Adipocyte (in vitro differentiated cells): ENCODE results near the gene CHST12.

Source experiments
- DNase-seq: peaks from one replicate; pipeline ENCODE4 v3.0.0-alpha.2; 2015; ENCODE audit warnings: low read depth
- H3K27me3 ChIP-seq: replicated peaks from 2 replicates; pipeline ENCODE4 v1.7.0; 2013; ENCODE audit warnings: mild to moderate bottlenecking, low read length, moderate library complexity; ENCODE audit not compliant: control insufficient read depth, insufficient read depth
- H3K36me3 ChIP-seq: 2 replicates; pipeline ENCODE4 v1.7.0; 2013; ENCODE audit warnings: low read length, mild to moderate bottlenecking, moderate library complexity; ENCODE audit not compliant: control insufficient read depth, insufficient read depth, severe bottlenecking
- H3K4me1 ChIP-seq: 2 replicates; pipeline ENCODE4 v1.7.0; 2013; ENCODE audit warnings: mild to moderate bottlenecking, low read length, moderate library complexity; ENCODE audit not compliant: control insufficient read depth, insufficient read depth
- H3K4me3 ChIP-seq: 2 replicates; pipeline ENCODE4 v1.7.0; 2013; ENCODE audit warnings: mild to moderate bottlenecking, low read length, moderate library complexity
- H3K9ac ChIP-seq: 2 replicates; pipeline ENCODE4 v1.7.0; 2013; ENCODE audit warnings: mild to moderate bottlenecking, low read length, moderate library complexity
- H3K9me3 ChIP-seq: 2 replicates; pipeline ENCODE4 v1.7.0; 2013; ENCODE audit warnings: mild to moderate bottlenecking, low read length, moderate library complexity; ENCODE audit not compliant: control insufficient read depth

CHST12 gene

DNA sequence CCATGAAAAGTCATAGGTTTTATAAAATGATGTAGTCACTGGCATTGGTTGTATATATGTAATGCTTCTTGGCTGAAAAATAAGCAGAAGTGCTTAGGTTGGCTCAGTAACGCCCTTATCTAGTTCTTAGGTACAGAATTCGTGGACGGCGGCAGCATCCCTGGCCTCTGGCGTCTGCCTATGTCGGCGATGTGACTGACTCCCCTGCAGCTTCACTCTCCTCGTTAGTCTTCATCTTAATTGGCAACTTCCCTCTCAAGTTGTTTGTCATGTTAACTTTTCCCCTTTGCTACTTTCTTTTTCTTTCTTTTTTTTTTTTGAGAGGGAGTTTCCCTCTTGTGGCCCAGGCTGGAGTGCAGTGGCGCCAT, 18.5 kb downstream of the CHST12 start:
- Histone ChIP-seq H3K36me3 (no peaks in the 10 kb centered on the region), H3K4me1 (peaks cover 13% of the 10 kb centered on the region), H3K9ac (no peak overlapping the region), H3K4me3 (no peak overlapping the region), H3K27me3 (no peaks in the 10 kb centered on the region), H3K9me3 (no peaks in the 10 kb centered on the region)
- DNase-seq = no peak

DNA sequence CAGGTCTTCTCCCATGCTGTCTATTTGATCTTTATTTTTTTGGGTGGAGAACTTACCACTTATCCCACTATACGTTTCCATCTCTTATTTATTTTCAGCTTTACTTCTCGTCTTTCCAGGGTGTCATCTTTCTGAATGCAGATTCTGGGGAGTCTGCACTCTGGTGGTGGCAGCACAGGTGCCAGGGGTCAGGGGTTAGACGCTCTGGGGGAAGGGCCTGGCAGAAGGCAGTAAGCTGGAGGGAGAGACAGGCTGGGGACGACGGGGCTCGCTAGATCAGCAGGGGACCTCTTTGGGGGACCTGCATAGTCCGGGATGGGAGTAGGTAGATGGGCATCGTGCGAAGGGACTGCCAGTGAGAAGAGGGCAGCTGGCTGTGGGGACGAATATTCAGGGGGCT, 22.3 kb downstream of the CHST12 start:
- Histone ChIP-seq H3K9me3 (no peaks in the 10 kb centered on the region), H3K4me1 (peaks cover 3% of the 10 kb centered on the region), H3K36me3 (no peaks in the 10 kb centered on the region), H3K4me3 (no peak overlapping the region), H3K9ac (no peak overlapping the region), H3K27me3 (no peaks in the 10 kb centered on the region)
- no peak for DNase-seq

DNA sequence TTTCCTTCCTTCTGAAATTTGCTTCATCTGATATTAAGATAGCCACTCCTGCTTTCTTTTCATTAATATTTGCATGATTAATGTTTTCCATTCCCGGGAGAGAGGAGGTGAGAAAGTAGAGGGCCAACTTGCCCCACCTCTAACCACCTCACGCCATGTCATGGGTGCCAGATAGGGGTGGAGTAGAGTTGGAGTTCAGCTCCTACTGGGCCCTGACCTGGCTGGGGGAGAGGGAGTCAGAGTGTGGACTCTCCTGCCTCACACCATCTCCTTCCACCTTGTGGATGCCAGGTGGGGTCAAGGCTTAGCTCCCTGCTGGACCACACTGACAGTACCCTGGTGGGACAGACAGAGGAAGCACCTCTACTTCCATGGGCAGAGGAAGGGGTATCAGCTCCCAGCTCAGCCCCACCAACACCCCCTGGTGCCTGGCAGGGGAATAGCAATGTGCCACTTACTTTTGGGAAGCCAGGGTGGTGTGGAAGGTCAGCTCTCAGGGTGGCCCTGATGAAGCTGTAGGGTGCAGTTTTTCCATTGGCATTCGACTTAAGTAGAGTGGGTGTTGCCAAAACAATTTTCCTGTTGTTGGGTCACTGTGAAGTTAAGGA, 28.0 kb downstream of the CHST12 start:
- no peak overlapping the region for H3K4me3 ChIP-seq

DNA sequence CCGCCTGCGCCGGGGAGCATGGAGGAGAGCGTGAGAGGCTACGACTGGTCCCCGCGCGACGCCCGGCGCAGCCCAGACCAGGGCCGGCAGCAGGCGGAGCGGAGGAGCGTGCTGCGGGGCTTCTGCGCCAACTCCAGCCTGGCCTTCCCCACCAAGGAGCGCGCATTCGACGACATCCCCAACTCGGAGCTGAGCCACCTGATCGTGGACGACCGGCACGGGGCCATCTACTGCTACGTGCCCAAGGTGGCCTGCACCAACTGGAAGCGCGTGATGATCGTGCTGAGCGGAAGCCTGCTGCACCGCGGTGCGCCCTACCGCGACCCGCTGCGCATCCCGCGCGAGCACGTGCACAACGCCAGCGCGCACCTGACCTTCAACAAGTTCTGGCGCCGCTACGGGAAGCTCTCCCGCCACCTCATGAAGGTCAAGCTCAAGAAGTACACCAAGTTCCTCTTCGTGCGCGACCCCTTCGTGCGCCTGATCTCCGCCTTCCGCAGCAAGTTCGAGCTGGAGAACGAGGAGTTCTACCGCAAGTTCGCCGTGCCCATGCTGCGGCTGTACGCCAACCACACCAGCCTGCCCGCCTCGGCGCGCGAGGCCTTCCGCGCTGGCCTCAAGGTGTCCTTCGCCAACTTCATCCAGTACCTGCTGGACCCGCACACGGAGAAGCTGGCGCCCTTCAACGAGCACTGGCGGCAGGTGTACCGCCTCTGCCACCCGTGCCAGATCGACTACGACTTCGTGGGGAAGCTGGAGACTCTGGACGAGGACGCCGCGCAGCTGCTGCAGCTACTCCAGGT, 29.7 kb downstream of the CHST12 start:
- H3K9me3 ChIP-seq = peaks cover 7% of the 10 kb centered on the region
- H3K4me1 ChIP-seq = peaks cover 6% of the 10 kb centered on the region
- no peak overlapping the region for H3K4me3 ChIP-seq
- no peak for DNase-seq
- peaks cover 33% of the 10 kb centered on the region for H3K36me3 ChIP-seq
- no peaks in the 10 kb centered on the region for H3K27me3 ChIP-seq
- H3K9ac ChIP-seq = no peak overlapping the region

More for the DNA sequence above, 28.0 kb downstream of the CHST12 start:
- H3K27me3 ChIP-seq = no peaks in the 10 kb centered on the region
- no peak for DNase-seq
- no peak overlapping the region for H3K9ac ChIP-seq
- peaks cover 29% of the 10 kb centered on the region for H3K36me3 ChIP-seq
- H3K9me3 ChIP-seq = peaks cover 7% of the 10 kb centered on the region
- peaks cover 3% of the 10 kb centered on the region for H3K4me1 ChIP-seq

DNA sequence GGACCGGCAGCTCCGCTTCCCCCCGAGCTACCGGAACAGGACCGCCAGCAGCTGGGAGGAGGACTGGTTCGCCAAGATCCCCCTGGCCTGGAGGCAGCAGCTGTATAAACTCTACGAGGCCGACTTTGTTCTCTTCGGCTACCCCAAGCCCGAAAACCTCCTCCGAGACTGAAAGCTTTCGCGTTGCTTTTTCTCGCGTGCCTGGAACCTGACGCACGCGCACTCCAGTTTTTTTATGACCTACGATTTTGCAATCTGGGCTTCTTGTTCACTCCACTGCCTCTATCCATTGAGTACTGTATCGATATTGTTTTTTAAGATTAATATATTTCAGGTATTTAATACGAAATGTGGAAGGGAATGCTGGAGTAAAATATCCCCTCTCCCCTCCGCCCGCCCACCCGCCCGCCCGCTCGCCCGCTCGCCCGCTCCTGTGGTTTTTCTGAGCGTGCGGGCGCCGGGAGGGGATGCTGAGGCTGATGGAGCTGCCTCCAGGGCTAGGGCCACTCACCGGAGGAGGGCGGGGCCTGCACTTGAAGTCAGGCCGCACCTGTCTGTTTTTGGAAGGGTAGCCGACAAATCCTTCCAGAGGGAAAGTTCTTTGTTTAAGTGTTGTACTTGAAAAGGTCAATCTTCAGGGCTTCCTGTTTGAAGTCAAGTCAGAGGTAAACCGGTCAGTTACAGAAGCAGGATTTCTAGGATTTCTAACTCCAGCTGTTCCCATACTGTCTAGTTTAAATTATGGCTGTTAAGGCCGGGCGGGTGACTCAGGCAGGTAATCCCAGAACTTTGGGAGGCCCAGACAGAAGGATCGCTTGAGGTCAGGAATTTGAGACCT, 30.5 kb downstream of the CHST12 start:
- Histone ChIP-seq H3K4me3 (no peak overlapping the region), H3K36me3 (peaks cover 33% of the 10 kb centered on the region), H3K27me3 (no peaks in the 10 kb centered on the region), H3K4me1 (peaks cover 13% of the 10 kb centered on the region), H3K9me3 (peaks cover 7% of the 10 kb centered on the region), H3K9ac (no peak overlapping the region)
- no peak for DNase-seq

DNA sequence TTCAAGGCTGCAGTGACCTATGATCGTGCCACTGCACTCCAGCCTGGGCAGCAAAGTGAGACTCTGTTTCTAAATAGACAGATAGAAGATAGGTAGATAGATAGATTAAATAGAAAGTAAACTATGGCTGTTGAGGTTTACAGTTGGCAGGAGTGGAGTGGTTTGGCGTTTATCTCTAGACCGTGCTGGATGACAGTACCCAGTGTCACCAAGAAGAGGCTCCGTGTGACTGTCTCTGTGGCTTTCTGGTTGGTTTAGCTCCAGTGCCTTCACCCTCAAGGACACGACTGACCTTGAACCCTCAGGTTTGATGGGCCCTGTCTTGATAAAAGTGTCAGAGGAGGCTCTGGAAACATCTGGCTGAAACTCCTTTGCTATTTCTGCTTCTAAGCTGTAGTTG, 31.7 kb downstream of the CHST12 start:
- Histone ChIP-seq H3K4me1 (peaks cover 17% of the 10 kb centered on the region), H3K9ac (no peak overlapping the region), H3K27me3 (no peaks in the 10 kb centered on the region), H3K9me3 (peaks cover 7% of the 10 kb centered on the region), H3K36me3 (peaks cover 33% of the 10 kb centered on the region), H3K4me3 (no peak overlapping the region)
- no peak for DNase-seq

DNA sequence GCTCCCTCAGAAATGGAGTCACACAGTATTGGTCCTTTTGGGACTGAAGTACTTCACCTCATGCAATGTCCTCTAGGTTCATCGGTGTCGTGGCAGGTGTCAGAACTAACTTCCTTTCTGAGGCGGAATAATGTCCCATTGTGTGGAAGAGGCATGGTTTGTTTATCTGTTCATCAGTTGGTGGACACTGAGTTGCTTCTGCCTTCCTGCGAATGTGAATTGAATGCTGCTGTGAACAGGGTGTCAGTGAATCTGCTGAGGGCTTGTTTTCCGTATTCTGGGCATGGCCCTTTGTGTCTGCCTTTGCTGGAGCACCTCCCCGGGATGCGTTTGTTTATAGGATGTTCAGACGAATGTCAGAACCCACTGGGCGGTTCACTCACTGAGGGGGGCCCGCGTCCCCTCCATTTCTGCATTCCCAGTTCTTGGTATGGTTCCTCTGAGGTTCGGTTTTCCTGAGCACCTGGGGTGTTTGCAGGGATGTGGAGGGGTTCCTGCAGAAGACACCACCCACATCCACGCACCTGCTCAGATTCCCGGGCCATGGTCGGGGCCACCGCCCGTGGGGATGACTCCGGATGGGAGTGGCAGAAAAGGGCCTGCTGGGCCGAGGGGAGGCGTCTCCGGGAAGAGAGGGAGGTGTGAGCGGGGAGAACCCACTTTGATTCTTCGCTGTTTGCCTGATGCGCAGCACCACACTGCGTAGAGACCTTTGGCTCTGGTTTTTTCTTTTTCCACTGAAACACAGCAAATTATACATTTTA, 33.1 kb downstream of the CHST12 start:
- no peak overlapping the region for H3K9ac ChIP-seq
- peaks cover 29% of the 10 kb centered on the region for H3K4me1 ChIP-seq
- peaks cover 33% of the 10 kb centered on the region for H3K36me3 ChIP-seq
- no peak for DNase-seq
- no peaks in the 10 kb centered on the region for H3K9me3 ChIP-seq
- H3K4me3 ChIP-seq = no peak overlapping the region
- no peaks in the 10 kb centered on the region for H3K27me3 ChIP-seq

DNA sequence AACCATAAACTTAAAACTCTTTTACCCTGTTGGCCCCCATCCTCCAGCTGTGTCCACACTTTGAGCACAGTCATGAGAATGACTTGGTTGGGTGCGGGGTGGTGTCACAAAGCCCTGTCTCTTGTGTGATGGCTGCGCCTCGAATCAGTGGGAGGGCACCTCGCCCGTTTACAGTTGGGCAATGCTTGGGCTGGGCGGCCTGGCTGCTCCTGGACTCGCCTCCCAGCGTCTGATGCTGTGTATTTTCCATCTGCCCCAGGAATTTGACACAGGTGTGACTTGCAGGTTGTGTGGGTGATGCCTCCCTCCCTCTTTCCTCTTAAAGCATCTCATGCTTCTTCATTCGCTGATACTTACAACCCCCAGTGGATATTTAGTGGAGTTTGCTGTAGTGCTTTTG, 33.7 kb downstream of the CHST12 start:
- peaks cover 29% of the 10 kb centered on the region for H3K4me1 ChIP-seq
- H3K36me3 ChIP-seq = peaks cover 33% of the 10 kb centered on the region
- no peak overlapping the region for H3K4me3 ChIP-seq
- no peak for DNase-seq
- H3K27me3 ChIP-seq = no peaks in the 10 kb centered on the region
- H3K9me3 ChIP-seq = no peaks in the 10 kb centered on the region
- no peak overlapping the region for H3K9ac ChIP-seq

DNA sequence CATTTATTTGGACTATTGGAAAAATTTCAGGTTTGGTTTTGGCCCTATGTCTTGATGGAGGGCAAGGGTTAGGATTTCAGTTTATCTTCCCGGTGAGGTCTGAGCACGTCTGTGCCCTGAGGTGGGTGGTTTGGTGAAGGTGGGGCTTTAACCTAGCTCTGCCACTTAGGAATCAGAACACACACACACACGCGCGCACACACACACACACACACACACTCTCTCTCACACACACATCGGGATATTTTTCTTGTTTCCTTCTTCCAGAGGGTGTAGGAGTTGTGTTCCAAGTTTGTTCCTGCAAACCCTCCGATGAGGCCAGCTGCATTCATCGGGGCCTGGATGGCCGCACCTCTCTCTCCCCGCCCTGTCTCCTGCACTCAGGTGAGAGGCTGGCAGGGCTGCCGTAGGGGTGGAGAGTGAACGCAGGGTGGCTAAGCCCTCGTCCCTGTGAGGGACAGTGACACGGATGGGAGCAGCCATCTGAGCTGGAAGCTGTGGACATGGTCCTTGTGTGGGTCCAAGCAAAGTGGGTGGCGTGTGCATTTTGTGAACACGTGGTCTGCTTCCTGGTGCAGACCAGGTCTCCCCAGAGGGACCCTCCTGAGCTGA, 34.2 kb downstream of the CHST12 start:
- peaks cover 29% of the 10 kb centered on the region for H3K4me1 ChIP-seq
- DNase-seq = no peak
- H3K4me3 ChIP-seq = no peak overlapping the region
- H3K9ac ChIP-seq = no peak overlapping the region
- no peaks in the 10 kb centered on the region for H3K9me3 ChIP-seq
- H3K36me3 ChIP-seq = peaks cover 32% of the 10 kb centered on the region
- H3K27me3 ChIP-seq = no peaks in the 10 kb centered on the region

DNA sequence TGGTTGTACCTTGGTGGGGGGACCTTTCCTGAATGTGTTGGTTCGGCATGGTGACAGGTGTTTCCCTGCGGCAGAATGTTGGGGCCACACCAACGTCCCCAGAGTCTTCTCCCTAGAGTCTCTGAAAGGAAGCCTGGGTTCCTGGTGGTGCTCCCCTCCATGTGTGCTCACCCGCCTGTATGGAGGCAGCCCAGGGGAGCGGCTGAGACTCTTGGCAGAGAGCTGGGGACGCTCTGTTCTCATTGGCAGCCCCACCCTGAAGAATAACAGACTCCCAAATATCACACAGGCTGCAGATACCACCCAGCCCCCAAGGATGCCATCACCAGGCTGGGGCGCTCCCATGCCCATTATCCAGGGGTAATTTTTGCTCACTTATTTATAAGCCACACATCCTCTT, 34.8 kb downstream of the CHST12 start:
- DNase-seq = no peak
- no peak overlapping the region for H3K9ac ChIP-seq
- H3K27me3 ChIP-seq = no peaks in the 10 kb centered on the region
- no peak overlapping the region for H3K4me3 ChIP-seq
- H3K36me3 ChIP-seq = peaks cover 27% of the 10 kb centered on the region
- H3K4me1 ChIP-seq = peaks cover 29% of the 10 kb centered on the region
- no peaks in the 10 kb centered on the region for H3K9me3 ChIP-seq
